A172 (cell line): ENCODE data around the gene SATB1. TPM values are rescaled to one million over a fixed set of nuclear protein-coding genes. Genes with fewer than 3 reads are reported as not detected.
"Not testable (repeated sequence)": the region's sequence is repeated elsewhere in the genome, so short reads cannot be mapped to it uniquely, and the experiment has no call there.

Experiments used
- DNase-seq: peaks from one replicate; pipeline ENCODE4 v3.0.0-alpha.2; 2015; ENCODE audit warnings: low spot score
- total RNA-seq: library from RNA; depleted of rRNA; stranded (reverse); fragments of >200 nt; shearing (Covaris generic); gene quantifications from 2 replicates; pipeline ENCODE4 v1.2.3, GENCODE V29; 2014

The SATB1 gene
- total RNA-seq, 1 experiment from 2014 or later: 6.3 TPM

- no peak for DNase-seq
Observed at GRCh38 chr3:18351823-18352744, 73.1 kb downstream of the SATB1 start.

- no peak for DNase-seq
Observed at GRCh38 chr3:18351069-18351628, 74.0 kb downstream of the SATB1 start.

GRCh38 chr3:18349197-18349798 lies 75.8 kb downstream of the SATB1 start:
- DNase-seq: no peak

- DNase-seq: no peak
Observed at GRCh38 chr3:18346097-18346496, 79.0 kb downstream of the SATB1 start.

- DNase-seq: no peak
Observed at GRCh38 chr3:18345015-18345367, 80.1 kb downstream of the SATB1 start.

GRCh38 chr3:18344306-18345014 lies 80.7 kb downstream of the SATB1 start:
- no peak for DNase-seq

- no peak for DNase-seq
Observed at GRCh38 chr3:18343809-18344208, 81.3 kb downstream of the SATB1 start.

GRCh38 chr3:18338827-18339514 lies 86.2 kb downstream of the SATB1 start:
- DNase-seq: no peak

- no peak for DNase-seq
Observed at GRCh38 chr3:18337231-18337630, 87.9 kb downstream of the SATB1 start.

- DNase-seq: no peak
Observed at GRCh38 chr3:18334837-18335601, 90.1 kb downstream of the SATB1 start.

GRCh38 chr3:18330772-18331441 lies 94.2 kb downstream of the SATB1 start:
- DNase-seq: not testable (repeated sequence)

GRCh38 chr3:18308096-18308650 lies 117.0 kb downstream of the SATB1 start:
- no peak for DNase-seq

- no peak for DNase-seq
Observed at GRCh38 chr3:18307529-18307928, 117.6 kb downstream of the SATB1 start.

GRCh38 chr3:18302517-18302916 lies 122.6 kb downstream of the SATB1 start:
- DNase-seq: peak; percentile 22

GRCh38 chr3:18301781-18302180 lies 123.4 kb downstream of the SATB1 start:
- DNase-seq: no peak

GRCh38 chr3:18300916-18301315 lies 124.2 kb downstream of the SATB1 start:
- no peak for DNase-seq

GRCh38 chr3:18297126-18297525 lies 128.0 kb downstream of the SATB1 start:
- no peak for DNase-seq
